ENCODE data around the gene ABHD3.
"Not testable (repeated sequence)": the region's sequence is repeated elsewhere in the genome, so short reads cannot be mapped to it uniquely, and the experiment has no call there.

Gene ABHD3

DNA sequence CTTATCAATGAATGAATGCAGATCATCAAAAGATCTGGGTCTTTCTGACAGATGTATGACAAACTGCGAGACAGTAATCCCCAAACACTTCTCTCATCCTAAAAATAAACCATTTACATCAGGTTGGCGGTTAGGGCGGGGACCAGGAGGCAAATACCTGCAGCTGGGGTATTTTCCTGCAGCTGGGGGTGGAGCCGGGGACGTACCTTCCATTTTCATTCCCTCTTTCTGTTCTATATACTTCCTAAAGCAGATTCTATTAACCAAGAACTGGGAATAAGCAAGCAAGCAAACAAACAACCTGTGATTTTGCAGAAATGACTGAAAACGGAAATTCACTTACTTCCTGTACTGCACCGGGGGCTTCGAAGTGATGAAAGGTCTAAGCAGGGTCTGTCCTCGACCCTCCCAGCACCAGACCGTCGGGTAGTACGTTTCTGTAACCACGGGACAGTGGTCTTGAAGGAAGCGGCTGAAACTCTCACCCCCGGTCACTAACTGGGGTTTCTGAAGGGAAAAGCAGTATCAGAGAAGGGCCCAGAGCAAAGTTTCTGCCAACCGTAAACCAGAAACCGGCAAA, 1.2 kb downstream of the ABHD3 start:
- DNase-seq: peak; percentile 11

DNA sequence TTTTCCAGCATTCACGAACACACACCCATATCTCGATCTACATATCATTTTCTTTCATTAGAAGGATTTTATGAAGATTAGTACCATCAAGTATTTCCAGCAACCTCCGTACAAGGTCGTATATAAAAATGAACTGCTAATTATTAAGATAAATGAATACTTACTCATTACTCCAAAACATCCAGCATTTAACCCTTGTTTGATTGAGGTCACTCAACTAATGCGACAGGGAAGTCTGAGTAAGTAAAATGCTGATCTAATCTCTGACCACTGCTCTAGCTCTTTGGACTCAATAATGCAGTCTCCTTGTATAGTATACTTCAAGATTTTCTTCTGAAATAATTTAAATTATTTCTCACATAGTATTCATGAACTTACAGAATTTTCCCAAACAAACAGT, 2.0 kb downstream of the ABHD3 start:
- no peak for DNase-seq

DNA sequence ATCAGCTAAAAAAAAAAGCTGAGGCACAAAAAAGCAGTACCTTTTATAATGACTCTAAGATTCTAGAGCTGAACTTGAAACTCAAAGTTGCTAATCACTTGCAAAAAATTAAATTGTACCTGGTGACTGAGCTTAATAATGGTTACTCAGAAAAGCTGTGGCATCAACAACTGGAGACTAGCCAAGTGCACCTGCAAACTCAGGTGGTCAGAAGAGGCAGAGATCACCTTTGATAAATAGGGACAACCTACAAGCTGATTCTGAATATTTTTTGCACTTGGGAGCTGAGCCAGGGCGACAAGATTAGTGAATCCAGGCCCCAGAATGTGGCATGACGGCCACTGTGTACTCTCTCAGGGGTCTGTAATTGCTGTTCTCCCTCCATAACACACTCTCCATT, 3.0 kb downstream of the ABHD3 start:
- DNase-seq: no peak

DNA sequence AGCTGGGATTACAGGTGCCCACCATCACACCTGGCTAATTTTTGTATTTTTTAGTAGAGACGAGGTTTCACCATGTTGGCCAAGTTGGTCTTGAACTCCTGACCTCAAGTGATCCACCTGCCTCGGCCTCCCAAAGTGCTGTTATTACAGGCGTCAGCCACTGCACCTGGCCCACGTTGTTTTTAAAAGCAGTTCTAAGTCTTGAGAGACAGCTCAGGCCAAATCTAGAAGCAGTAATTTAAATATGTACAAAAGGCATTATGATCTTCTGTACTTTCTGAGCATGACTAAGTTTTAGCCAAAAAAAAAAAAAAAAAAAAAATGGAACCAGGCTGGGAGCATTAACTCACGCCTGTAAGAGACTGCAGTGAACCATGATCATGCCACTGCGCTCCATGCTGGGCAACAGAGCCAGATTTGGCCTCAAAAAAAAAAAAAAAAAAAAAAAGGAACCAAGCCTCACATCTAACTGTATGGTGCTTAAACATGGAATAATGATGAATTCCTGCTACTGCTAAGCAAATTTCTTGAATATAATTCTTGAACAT, 4.0 kb downstream of the ABHD3 start:
- no peak for DNase-seq

DNA sequence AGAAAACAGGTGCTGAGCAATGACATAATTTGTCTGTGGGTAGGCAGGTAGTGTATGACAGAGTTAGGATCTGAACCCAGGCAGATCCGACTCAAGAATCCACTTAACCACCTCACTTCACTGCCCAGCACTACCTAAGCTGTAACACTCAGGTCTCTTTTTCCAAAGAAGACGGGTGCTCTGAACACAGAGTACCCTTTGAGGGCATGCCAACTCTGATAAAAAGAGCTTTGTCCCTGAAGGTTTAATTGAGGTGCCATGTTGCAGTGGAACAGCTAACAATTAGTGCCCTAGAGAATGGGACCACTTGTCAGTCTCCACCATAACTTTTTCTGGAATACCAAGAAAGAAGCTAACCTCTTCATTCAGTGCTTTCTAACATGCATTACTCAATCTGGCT, 11.3 kb downstream of the ABHD3 start:
- no peak for DNase-seq

DNA sequence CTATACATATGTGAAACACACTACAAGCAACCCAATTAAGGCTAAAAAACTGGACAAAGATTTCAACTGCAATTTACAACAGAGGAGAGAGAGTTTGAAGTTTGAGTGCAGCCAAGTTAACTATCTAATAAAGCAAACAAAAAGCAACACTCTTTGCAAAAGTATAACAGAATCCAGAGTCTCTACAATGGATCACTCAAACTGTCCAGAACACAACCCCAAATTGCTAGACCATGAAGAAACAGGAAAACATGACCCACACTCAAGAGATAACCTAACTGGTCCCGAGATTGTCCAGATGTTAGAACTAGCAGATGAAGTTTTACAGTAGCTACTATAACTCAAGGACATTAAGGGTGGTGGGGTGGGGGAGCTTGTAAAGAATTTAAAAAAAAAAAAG, 14.8 kb downstream of the ABHD3 start:
- no peak for DNase-seq

DNA sequence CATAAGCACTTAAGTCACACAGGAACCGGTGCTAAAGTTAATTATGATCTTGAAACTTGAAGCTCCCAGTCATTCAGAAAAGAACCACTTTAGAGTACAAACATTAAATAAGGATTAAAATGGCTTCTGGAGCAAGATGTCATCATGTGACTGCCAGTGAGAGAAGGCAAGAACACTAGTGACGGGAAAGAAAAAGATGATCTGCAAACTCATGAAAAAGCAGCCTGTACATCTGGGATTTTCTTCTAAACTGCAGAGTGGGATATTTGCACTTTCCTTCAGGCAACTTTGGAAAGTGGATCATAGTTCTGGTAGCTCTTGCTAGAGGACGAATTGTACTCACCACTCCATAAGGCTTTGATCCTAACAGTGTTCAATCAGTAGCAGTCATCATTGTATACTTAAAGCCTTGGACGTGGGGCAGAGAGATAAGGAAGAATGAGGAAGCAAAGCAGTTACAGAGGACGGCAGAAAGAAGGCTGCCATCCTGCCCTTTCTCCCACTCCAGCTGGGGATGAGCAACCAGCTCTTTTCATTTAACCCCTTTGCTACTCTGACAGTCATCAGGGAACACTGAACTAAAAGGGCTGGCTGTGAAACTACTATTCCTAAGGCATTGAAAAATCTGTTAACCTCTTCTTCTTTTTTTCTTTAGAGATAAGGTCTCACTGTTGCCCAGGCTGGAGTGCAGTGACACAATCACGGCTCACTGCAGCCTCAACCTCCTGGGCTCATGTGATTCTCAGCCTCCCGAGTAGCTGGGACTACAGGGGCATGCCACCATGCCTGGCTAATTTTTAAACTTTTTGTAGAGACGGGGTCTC, 18.1 kb downstream of the ABHD3 start:
- peak; percentile 10 for DNase-seq

DNA sequence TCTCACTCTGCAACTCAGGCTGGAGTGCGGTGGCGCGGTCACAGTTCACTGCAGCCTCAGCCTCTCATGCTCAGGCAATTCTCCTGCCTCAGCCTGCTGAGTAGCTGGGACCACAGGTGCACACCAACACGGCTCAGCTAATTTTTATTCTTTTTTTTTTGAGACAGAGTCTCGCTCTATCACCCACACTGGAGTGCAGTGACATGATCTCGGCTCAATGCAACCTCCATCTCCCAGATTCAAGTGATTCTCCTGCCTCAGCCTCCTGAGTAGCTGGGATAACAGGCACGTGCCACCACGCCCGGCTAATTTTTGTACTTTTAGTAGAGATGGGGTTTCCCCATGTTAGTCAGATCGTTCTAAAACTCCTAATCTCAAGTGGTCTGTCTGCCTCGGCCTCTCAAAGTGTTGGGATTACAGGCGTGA, 19.0 kb downstream of the ABHD3 start:
- not testable (repeated sequence) for DNase-seq

DNA sequence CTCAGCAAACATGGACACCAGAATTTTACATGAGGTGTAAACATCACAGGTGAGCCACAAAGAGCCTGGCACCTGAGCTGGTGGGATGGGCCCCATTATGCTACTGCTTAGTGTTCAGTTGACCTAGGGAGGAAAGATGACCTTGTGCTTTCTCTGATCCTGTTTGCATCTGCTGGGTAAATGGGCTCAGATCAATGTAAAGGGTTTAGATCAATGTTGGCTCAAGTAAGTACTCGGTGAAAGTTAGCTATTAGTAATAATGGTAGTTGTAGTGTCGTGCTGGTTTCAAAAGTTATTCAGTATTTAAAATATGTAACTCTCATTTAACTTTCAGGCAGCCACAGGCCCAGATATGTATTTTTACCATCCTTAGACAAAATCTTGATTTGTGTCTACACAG, 19.8 kb downstream of the ABHD3 start:
- no peak for DNase-seq

DNA sequence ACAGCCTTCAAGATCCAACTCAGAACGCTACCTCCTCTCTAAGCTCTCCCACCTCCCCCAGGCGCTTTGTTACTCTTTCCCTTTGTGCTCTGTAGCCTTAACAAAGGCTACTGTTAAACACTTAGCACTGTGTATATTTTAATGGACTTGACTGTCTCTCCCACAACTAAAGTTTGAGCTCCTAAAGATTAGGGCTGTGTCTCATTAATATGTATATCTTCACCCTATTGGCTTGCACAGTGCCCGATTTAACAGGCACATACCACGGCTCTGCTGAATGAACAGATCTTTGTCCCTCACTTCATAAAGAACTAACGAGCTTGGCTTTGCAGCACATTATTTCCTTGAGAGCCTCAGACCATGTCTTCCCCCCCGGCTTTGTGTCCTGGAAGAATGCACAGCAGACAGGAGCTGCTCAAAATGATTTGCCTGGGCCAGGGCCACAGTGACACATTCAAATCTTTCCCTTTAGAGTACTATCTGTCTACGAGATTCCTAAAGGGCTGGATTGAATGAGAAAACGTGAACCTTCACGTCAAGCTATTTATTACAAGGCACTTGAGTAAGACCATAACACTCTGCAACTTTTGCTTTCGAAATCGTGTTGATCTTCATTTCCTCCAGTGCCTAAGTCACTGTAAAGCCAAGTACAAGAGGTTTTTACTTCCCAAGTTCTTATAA, 22.1 kb downstream of the ABHD3 start:
- no peak for DNase-seq

DNA sequence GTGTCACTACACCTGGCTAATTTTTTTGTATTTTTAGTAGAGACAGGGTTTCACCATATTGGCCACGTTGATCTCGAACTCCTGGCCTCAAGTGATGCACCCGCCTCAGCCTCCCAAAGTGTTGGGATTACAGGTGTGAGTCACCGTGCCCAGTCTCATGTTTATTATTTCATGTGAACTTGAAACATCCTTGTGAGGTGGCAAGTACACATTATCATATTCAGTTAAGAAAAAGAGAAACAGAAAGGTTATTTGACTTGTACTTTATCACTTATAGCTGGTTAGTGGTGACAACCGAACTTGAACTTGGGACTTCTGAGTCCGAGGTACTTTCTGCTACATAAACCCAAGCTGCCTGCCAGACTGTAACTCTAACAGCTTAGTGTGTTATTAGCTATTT, 24.4 kb downstream of the ABHD3 start:
- no peak for DNase-seq

DNA sequence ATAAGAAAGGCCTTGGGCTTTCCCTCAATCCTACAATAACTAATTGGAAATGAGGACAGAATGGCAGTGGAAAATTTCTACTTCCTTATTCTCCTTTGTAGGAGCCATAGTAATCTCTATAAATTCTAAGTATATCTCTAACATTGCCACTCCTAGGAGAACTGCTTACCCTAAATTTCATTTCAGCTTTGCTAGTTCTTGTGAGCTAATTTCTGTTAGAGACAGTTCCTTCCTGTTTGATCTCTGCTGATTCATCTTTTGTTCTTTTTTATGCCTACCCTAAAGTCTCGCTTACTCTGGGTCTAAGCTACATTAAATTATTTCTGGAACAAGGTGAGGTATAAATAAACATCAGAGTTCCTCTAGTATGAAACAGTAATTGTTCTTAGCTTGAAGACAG, 25.7 kb downstream of the ABHD3 start:
- DNase-seq: no peak

DNA sequence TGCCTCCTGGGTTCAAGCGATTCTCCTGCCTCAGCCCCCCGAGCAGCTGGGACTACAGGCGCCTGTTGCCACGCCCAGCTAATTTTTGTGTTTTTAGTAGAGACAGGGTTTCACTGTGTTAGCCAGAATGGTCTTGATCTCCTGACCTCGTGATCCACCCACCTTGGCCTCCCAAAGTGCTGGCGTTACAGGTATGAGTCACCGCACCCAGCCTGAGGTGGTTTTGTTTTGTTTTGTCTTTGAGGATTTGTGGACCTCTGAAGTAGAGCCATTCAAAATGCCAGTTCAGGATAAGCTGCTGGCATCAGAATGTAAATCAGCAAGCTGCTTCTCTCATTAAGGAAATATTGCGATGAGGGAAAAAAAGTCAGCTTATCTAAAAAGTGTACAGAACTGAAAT, 29.2 kb downstream of the ABHD3 start:
- not testable (repeated sequence) for DNase-seq

DNA sequence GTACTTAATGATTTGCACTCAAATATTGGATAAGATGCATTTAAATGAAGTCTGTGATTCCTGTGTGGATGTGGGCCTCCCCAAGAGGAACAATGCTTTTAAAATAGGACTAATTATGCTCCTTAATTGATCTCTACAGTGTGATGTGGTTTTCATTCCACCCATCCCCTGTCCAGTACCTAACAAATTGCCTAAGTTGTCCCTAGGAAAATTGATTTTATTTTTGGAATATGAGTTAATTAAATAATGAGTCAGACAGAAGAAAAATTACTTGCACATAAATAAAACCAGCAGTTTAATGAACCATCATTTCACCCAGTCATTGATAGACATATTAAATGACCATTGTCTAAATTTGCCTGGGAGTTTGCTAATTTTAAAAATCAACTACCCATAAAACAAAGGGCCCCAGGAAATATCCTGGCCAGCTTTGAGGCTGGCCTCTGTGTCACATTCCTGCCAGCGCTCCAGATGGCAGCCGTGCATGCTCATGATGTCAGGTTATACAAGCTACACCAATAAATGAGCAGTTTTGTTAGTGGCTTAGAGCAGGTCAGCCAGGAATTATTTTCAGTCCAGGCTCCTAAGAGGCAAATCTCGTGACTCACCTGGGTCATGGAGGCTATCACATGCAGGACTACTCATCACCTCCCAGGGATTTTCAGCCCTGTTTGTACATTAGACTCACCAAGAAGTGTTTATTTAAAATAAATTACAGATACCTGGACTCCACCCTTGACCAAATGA, 31.9 kb downstream of the ABHD3 start:
- DNase-seq: peak; percentile 23

DNA sequence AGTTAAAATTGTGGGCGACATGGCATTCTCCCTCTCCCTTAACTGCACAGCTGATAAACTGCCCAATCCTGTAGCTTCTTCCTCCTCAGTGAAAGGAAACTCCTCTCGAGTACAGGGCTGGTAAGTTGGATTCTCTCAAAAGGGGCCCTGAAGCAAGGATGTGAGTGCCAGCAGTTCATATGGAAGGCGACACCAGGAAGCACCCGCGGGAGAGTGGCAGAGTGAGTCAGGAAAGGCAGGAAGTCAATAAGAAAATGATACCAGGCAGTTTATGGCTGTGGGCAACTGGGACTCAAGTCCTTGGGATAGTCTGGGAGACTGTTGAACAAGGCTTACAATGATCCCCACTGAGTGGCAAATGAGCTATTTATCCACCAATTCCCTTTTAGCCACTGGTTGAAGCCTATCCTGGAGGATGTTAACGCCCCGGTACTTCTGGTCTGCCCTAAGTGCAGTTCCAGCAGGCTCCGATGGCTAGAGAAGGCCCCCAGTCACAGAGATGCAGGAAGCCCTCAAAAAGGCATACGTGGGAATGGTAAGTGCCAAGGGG, 34.8 kb downstream of the ABHD3 start:
- no peak for DNase-seq

DNA sequence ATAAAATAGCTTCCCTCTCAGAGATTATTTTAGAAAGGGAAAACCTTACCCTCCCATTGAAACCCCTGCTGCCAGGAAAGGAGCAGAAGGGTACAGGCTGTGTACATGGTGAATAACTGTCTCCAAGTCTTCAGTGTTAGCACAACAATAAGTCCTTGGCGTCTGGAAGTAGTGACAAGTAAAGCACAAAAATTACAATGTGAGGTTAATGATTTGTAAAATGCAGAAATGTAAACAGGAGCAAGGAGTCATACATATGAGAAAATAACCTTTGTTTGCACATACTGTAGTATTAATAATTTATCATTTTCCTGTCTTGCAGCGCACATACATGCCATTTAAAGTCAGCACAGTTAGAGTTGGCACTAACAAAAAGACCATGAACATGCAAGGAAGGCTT, 40.5 kb downstream of the ABHD3 start:
- no peak for DNase-seq

DNA sequence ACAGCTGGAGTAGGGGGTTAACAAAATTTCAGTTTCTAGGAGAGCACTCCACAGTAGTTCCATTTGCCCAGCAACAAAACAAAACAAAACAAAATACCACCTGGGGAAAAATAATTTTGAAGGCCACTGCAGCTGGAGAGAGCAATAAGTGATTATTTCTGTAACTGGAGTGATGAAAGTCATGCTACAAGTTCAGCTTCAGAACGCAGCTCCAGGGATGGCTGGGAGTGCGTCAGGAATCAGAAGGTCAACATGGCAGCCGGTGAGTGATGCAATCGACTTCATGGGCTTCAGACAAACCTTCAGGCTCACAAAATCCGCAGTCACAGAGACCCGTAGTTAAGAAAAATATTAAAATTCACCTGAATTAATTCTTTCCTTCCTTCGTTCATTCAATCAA, 41.0 kb downstream of the ABHD3 start:
- DNase-seq: no peak

DNA sequence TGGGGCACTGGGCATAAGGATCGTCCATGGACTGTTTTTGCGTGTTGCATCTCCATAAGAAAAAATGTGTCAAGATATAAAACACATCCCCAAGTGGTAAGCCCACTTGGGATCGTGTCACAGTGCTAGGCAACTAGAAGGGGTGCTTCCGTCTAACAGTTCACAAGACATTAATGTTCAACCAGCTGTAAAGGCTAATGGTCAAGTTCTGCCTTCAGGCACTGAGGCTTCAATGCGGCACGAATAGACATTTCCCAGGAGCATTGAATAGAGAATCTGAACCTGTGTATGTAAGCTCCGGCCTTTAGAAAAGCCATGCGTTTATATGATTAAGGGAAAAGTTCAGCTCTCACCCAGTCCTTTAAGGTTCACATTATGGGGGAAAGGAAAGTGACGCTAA, 42.0 kb downstream of the ABHD3 start:
- DNase-seq: no peak

DNA sequence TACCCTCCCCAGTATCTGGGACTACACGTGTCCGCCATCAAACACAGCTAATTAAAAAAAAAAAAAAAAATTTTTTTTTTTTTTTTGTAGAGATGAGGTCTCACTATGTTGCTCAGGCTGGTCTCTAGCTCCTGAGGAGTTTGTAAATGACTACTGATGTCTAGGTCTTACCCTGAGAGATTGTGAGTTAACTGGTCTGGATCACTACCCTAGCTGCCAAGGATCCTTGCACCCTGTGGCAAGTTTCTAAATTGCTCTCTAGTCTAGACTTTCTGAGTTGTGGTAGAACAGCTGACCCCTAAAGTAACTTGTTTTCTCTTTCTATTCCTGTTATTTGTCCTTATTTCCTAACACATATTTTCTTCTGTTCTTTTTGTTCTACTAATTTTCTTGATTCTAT, 44.5 kb downstream of the ABHD3 start:
- DNase-seq: no peak

DNA sequence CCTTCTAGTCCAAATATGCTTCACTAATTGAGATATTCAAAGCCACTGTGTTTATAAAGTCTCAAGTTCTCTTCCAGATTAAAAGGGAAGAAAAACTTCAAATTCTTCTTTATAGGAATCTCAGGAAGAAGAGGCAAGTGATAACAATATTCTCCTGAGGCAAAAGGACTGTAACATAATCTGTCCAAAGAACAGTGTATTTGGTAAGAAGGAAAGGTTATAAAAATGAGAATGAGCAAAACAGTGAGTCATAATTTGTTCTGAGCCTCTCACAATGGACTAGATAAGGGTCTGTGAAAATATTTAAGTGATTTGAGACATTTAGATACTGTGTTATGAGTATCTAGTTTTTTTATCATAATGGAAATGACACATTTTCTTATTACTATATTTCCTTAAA, 48.2 kb downstream of the ABHD3 start:
- no peak for DNase-seq

DNA sequence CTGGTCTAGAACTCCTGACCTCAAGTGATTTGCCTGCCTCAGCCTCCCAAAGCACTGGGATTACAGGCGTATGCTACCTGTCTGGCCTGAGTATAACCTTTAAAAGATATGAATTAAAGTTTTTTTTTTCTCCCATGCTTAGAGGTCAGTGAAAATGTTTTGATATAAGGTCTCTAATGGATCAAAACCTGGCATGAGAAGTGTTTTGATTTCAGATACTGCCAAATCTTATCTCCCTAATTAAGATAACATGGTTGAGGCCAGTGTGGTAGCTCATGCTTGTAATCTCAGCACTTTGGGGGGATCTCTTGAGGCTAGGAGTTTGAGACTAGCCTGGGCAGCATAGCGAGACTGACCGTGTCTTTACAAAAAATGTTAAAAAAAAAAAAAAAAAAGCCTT, 51.2 kb downstream of the ABHD3 start:
- DNase-seq: no peak

DNA sequence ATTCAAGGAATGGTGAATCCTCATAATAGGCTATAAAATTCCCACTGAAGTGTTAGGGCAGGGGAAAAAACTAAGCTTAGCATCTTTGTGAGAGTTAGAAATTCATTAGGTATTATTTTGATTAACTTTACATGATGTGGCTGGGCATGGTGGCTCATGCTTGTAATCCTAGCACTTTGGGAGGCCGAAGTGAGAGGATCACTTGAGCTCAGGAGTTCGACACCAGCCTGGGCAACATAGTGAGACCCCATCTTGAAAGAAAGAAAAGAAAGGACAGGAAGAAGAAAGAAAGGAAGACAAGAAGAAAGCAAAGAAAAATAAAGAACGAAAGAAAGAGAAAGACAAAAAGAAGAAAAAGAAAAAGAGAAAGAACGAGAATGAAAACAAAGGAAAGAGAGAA, 52.5 kb downstream of the ABHD3 start:
- DNase-seq: no peak

DNA sequence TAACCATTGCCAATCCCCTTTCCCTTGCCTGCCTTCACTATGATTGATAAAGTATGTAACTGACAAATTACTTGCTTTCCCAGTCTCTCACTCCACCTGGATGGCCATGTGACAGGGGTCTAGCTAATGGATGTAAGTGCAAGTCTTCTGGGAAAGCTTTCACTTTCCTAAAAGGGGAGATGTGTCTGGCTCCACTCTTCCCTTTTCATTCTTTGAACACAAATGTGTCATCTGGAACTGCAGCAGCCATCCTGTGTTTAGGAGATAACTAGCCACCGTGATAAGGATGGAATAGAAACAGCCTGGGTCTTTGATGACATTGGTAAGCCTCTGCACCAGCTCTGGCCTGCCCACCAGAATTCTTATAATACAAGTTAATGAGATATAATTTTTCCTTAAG, 54.3 kb downstream of the ABHD3 start:
- DNase-seq: no peak
